GM18499 (cell line): Measurements from ENCODE around the gene FCSK.

Experiments
- ATAC-seq: cut with Tn5 transposase; IDR thresholded peaks from one replicate; pipeline ENCODE4 v1.9.1; 2021; ENCODE audit warnings: moderate number of reproducible peaks; ENCODE audit not compliant: insufficient read depth, unreplicated experiment

The FCSK gene

GRCh38 chr16:70475054-70475871 lies 20.9 kb downstream of the FCSK start:
- no peak for ATAC-seq

- peak; percentile 77 for ATAC-seq
Observed at GRCh38 chr16:70476272-70477020, 22.1 kb downstream of the FCSK start.

- ATAC-seq: no peak
Observed at GRCh38 chr16:70478169-70478568, 23.8 kb downstream of the FCSK start.

- no peak for ATAC-seq
Observed at GRCh38 chr16:70478912-70479341, 24.5 kb downstream of the FCSK start.

GRCh38 chr16:70480127-70481105 lies 26.0 kb downstream of the FCSK start:
- ATAC-seq: no peak

- ATAC-seq: no peak
Observed at GRCh38 chr16:70481929-70482536, 27.6 kb downstream of the FCSK start.

GRCh38 chr16:70482624-70483023 lies 28.2 kb downstream of the FCSK start:
- ATAC-seq: no peak

- ATAC-seq: no peak
Observed at GRCh38 chr16:70483426-70483825, 29.0 kb downstream of the FCSK start.

GRCh38 chr16:70484867-70485266 lies 30.5 kb downstream of the FCSK start:
- no peak for ATAC-seq

- ATAC-seq: no peak
Observed at GRCh38 chr16:70490261-70490660, 35.9 kb downstream of the FCSK start.

GRCh38 chr16:70493802-70494201 lies 39.4 kb downstream of the FCSK start:
- ATAC-seq: no peak

GRCh38 chr16:70494202-70494770 lies 39.9 kb downstream of the FCSK start:
- ATAC-seq: no peak

- no peak for ATAC-seq
Observed at GRCh38 chr16:70494777-70495176, 40.4 kb downstream of the FCSK start.

GRCh38 chr16:70495425-70496182 lies 41.2 kb downstream of the FCSK start:
- ATAC-seq: no peak

GRCh38 chr16:70496513-70496912 lies 42.1 kb downstream of the FCSK start:
- no peak for ATAC-seq

- ATAC-seq: no peak
Observed at GRCh38 chr16:70508752-70509151, 54.4 kb downstream of the FCSK start.

- ATAC-seq: no peak
Observed at GRCh38 chr16:70510216-70510615, 55.8 kb downstream of the FCSK start.

- ATAC-seq: no peak
Observed at GRCh38 chr16:70511833-70512232, 57.4 kb downstream of the FCSK start.

GRCh38 chr16:70512456-70512855 lies 58.1 kb downstream of the FCSK start:
- no peak for ATAC-seq
